Adrenal gland (tissue), 5 donors: ENCODE data around the gene TAF1C.

Experiments used
- CTCF ChIP-seq, 6 experiments: fragments of 450-650 bp in 4 of 6; fragments of 200-600 bp in 2 of 6; sonication (generic) in 1 of 6; IDR thresholded peaks; 1 replicate in 5 of 6; 2 replicates in 1 of 6; pipeline versions ENCODE4 v1.5.1 to v1.8.0; 2016 to 2021; ENCODE audit warnings: antibody characterized with exemption in 6 of 6, mild to moderate bottlenecking in 2 of 6, moderate library complexity in 1 of 6
- POLR2A ChIP-seq, 2 donors: fragments of 450-650 bp; IDR thresholded peaks; one replicate each; pipeline ENCODE4 v1.6.1; 2017; ENCODE audit warnings: antibody characterized with exemption in 2 of 2, mild to moderate bottlenecking in 2 of 2, moderate library complexity in 1 of 2
- donor health status: DM: no; HTN: no; CAD: no.

GRCh38 chr16:84181144-84181915, 5.5 kb downstream of the TAF1C start:
- no peak for TF ChIP-seq CTCF (IDR thresholded peaks at IDR 0.05)
- TF ChIP-seq POLR2A (IDR thresholded peaks at IDR 0.05): no peak
